OCI-M2 (cell line): ENCODE data around the gene TSNAXIP1.
"Not testable (repeated sequence)": the region's sequence is repeated elsewhere in the genome, so short reads cannot be mapped to it uniquely, and the experiment has no call there.

Experiments
- DNase-seq: peaks from one replicate; lab custom pipeline; 2025; ENCODE audit not compliant: unreplicated experiment; lab: John Stamatoyannopoulos, UW

TSNAXIP1 gene

DNA sequence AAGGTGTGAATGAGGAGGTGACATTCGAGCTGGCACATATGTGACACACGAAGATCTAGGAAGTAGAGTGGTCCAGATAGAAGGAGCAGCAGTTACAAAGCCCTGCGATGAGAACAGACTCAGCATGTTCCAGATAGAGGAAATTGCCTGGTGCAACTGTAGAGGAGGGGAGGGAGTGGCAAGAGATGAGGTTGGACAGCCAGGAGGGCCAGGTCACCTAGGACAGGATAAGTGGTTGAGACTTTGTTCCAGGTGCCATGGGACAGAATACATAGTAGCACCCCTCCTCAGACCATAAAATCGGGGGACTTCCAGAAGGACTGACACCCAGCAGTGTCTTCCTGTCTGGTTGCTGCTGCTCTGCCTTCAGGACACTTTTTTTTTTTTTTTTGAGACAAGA lies 51.8 kb downstream of the TSNAXIP1 start:
- no peak for DNase-seq

DNA sequence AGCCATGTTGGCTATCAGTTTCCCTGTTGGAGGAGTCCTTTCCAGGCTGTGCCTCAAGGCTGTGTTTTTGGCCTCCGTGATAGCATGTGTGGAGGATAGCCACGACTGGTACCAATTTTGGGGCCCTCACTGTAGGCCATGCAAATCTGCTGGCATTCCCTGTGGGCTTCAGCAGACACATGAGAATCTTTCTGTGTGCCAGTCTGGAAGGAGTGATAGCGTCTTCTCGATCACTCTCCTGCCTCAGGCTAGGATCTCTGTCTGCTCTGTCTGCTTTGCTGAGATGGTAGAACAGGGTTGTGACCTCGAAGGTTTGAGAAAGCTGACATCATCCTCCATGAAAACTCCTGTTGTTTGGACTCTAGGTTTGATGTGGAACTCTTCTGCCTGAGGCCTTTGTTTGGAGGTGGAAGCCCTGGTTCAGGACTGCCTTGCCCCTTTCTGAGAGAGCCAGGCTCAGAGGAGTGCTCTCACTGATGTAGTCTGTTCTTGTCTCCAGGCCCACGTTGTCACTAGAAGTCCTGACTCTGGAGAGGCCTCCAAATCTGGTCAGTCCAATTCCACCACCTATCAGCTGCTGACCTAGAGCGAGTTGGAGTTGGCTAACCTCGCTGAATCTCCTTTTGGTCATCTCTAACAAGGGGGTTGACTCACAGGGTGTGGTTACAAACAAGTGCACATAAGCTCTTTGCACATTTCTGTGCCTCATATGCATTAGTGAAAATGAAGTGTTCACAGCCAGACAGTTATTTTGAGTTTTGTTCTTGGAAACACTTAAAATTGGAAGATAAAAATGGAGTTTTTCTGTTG lies 54.1 kb downstream of the TSNAXIP1 start:
- no peak for DNase-seq

DNA sequence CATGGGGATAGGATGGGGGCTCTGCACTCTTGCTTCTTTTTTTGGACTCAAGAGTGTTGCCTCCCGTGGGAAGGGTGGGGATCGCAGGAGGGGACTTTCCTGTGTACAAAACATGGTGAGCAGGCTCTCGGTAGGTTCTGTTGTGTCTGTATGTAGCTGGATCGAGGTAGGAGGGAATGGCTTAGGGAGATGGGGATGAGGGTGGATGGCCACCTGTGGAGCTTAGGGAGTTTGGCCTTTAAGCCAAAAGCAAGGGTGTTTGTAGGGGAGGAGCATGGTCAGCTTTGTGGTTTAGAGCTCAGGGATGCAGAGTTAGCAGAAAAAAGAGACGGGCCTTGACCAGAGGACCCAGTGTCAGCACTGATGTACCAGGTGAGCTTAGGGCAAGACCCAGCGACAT lies 55.2 kb downstream of the TSNAXIP1 start:
- DNase-seq: no peak

DNA sequence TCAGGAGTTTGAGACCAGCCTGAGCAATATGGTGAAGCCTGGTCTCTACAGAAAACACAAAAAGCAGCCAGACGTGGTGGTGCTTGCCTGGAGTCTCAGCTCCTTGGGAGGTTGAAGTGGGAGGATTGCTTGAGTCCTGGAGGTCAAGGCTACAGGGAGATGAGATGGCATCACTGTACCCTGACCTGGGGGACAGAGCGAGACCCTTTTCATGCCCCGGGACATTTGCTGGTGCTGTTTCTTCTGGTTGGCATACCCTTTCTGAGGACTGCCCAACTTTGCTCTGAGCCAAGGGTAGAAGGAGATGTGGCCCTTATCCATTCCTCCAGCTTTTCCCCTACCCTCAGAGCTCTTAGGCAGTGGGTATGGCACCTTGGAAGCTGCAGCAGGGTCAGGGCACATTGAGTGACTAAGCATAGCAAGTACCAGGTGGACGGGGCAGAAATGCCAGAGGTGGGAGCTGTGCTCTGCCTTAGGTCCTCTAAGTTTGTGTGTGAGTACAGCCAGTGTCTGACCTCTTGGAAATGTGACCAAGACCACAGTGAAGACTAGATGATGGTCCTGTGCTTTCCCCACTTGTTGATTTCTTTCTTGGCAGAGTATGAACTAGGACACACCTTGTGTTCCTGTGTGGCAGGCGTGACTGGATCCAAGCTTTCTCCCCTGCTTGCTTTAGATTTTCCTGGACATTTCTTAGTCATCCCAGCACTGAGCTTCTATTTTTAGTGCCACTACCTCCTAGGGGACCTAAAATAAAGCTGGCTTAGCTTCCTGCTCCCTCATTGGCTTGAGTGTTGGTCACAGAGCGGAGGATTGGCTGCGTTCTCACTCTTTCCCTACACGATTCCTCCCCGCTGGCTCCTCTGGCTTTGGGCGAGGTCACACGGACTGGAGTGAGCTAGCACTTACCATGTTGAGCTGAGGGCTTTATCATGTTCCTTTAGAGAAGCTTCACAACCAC lies 56.2 kb downstream of the TSNAXIP1 start:
- DNase-seq: no peak

DNA sequence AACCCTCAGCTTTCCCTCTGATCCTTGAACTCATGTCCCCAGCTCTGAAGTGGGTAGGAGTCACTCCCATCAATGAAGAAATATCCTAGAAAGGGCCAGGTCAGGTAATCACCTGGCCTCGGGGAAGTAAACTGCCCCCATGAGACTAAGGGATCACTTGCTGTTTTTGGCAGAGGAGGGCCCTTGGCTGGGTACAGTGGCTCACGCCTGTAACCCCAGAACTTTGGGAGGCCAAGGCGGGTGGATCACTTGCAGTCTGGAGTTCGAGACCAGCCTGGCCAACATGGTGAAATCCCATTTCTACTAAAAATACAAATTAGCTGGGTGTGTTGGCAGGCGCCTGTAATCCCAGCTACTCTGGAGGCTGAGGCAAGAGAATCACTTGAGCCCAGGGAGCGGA lies 57.4 kb downstream of the TSNAXIP1 start:
- DNase-seq: not testable (repeated sequence)

DNA sequence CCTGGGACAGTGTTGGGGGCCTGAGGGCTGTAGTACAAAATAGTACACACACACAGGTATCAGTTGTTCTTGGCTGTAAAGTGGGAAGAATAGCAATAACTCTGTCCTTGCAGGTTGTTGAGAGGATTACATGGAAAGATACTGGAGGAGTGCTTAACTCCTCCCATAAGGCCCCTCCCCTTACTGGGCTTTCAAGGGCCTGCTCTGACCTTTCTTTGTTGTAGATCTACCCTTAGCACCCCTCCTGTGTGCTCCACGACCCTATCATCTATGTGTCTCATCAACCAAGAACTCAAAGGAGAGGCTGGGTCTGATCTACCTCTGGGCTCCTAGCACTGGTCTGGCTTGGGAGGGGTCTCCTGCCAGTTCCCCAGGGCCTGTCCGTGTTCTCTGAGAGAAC lies 57.9 kb downstream of the TSNAXIP1 start:
- no peak for DNase-seq

DNA sequence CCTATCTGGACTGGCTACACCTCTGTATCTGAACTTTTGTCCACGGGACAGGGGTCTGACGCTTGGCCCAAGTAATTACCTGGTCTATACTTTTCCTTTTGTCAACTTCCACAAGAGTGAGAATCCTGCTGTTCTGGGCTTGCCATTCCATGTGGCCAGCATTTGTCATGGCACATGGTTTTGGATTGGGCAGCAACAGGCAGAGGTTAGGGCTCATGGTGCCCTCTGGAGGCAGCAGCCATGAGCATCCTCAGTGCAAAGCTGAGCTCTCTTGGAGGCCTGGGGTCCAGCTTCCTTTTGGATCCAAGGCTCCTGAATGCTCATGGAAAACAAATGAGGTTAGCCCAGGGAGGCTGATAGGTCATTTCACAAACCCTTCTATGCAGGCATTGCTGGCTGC lies 58.6 kb downstream of the TSNAXIP1 start:
- DNase-seq: no peak

DNA sequence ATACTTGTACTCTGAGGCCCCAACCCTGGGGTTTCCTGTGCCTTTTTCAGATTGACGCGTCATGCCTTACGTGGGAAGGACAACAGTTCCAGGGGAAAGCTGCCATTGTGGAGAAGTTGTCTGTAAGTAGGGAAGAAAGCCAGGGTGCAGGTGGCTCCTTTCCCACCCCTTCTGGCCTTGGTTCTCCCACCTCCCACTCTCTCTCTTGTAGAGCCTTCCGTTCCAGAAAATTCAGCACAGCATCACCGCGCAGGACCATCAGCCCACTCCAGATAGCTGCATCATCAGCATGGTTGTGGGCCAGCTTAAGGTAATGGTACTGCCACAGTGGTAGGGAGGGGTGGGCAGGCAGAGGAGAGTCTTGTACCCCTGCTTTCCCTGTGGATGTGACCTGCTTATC lies 61.6 kb downstream of the TSNAXIP1 start:
- no peak for DNase-seq

DNA sequence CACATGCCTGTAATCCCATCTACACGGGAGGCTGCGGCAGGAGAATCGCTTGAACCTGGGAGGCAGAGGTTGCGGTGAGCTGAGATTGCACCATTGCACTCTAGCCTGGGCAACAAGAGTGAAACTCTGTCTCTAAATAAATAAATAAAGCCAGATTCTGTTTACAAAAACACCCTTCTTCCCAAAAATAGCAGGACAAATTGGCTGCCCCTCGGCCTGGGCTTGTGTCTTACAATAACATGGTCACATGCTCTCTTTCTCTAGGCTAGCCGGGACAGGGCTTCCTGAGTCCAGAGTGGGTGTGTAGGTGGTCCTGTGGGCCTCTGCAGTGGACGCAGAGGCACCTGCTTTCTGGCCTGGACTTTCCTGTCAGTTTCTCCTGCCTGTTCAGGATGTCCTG lies 63.0 kb downstream of the TSNAXIP1 start:
- no peak for DNase-seq

DNA sequence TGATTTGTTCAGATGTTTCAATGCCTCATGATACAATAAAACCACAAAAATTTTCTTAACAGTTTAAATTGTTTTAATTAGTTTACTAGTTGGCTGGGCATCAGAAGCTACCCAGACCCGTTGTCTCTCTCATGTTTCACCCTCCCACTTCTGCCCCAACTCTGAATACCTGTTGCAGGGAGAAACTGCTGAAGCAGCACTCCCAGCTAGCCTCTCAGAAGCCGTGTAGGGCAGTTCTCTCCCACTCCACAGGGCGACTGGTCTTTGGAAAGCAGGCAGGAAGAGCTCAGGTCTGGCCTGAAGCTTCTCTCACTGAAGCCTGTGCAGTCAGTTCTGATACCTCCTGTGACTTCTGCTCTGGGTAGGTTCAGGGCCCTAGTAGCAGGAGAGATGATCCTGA lies 64.6 kb downstream of the TSNAXIP1 start:
- DNase-seq: no peak

DNA sequence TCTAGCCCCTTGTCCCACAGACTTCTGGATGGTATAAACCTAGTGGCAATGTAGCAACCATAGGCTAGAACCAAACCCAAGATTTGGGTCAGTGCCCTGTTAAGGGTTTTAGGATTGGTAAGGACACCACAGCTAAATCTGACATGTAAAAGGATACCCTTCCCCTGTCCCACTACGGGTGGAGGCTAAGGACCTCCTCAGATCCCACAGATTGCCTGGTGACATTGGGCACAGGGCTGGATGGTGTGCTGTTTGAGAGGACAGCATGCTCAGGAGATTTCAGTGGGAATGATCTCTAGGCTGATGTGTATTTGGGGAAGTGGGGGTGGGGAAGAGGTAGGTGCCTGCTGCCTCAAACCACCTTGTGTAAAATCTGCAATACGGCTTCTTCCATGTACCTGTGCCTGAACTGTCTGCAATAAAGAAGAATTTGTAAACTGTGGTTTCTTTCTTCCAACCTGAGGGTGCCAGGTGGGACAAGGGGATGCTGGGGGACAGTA lies 65.5 kb downstream of the TSNAXIP1 start:
- DNase-seq: no peak

DNA sequence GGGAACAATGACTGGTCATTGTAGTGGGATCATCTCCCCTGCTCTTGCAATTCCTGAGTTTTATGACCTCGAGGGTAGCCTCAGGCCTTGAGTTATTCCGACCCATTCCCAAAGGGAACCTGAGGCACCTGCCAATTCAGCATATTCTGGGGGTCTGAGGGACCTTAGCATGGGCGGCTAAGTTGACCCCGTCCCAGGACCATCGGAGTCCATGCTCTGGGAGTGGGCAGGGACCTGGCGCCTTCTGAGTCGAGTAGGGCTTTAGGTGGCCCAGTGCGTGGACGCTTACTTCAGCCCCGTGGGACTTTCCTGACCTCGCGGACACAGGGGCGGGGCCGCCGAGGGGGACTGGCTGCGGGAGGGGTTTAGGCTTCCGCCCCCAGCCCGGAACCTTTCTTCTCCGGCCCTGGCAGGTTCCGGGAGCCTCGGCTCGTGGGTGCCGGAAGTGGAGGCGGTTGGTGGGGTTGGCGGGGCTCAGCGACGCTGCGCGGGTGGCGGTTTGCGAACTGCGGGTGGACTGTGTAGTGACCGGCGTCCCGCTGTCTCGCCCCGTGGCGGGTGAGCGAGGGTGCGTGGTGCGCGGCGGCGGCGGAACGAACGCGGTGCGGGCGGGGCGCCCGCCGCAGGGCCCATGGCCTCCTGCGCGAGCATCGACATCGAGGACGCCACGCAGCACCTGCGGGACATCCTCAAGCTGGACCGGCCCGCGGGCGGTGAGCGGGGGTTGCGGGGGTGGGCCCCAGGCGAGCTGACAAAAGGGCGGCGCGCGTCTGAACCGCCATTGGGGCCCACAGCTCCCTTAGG lies 66.1 kb downstream of the TSNAXIP1 start, which contains the start of gene EDC4:
TSS of gene EDC4 (plus strand) at position 422 of the 804 bp plus-strand sequence. CDS start at position 632, 210 bp downstream.
- DNase-seq: no peak

DNA sequence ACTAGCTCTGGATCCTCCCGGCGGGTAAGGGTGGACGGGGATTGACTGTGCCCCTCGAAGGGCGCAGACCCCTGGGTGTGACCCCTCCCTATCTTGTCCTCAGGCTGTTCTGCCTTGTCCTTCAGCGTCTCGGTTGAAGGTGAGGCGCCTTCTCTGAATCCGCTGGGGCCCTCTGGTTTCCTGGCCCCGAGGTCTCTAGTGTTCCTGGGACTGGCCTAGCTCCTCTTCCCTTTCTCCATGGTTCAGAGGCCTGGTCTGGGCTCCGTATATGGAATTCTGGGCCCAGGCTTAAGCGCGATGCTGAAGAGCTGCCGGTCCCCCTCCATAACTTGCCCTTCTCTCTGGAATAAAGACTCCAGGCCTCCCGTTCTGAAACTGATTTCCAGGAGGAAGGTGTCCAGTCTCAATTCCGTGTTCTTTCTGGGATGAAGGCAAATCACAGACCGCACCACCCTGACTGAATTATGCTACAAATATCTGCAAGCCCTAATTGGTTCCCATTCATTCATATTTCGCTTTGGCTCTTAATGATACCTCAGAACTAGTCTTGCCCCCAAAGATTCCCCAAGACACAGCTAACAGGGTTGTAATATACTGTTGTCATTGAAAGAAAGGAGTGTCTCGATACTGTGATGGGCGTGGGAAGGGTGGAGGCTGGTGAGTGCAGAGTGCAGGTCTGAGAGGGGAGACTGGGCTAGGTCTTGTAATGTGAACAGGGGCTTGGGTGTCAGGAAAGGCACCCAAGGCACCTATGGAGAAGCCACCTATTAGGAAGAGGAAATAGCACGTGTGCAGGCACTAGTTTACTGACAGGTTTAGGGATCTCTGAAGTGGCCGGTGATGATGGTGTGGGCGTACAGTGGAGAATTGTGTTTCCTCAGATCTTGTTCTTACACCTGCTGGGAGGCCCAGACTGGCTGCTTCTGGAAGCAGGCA lies 67.0 kb downstream of the TSNAXIP1 start:
- DNase-seq: no peak

DNA sequence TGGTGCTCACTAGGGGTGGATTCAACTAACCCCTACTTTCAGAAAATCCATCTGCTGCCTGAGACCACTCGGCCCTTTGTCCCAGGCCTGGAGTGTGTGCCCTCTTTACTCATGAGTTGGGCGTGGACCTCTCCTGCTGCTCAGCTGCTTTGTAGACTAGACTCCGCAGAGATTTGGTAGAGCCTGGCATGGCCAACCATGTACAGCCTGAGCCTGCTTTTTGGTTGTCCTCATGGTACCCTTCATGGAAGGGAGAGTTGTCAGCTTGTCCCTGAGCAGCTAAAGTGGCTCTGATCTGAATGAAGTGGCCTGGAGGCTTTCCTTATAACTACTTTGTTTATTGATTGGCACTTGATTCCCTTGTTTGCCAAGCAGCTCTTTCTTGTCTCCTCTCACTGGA lies 67.7 kb downstream of the TSNAXIP1 start:
- no peak for DNase-seq

DNA sequence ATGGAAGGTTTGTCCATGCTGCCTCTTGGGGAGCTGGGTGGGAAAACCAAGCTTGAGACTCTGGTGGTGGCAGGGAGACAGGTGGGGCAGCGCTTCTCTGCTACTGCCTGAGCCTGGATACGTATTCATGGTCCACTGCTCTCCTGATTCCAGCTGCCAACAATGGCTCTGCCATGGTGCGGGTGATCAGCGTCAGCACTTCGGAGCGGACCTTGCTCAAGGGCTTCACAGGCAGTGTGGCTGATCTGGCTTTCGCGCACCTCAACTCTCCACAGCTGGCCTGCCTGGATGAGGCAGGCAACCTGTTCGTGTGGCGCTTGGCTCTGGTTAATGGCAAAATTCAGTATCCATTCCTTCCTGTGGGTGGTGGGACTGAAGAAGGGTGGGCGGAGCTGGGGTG lies 70.4 kb downstream of the TSNAXIP1 start:
- DNase-seq: no peak
